BJ (cell line): ENCODE results near the gene SCUBE3. TPM values are rescaled to one million over a fixed set of nuclear protein-coding genes. Genes with fewer than 3 reads are reported as not detected.

Experiments used
- CTCF ChIA-PET: fragments of 350-600 bp; formaldehyde crosslinking; extraction: SDS; loops from one replicate; lab custom pipeline; 2021; ENCODE audit warnings: antibody characterized with exemption, inconsistent platforms; lab: Yijun Ruan, JAX
- POLR2A ChIA-PET: fragments of 300-600 bp; sonication (Branson Sonifier 250); formaldehyde crosslinking; extraction: SDS; loops from one replicate; lab custom pipeline; 2021; ENCODE audit warnings: antibody characterized with exemption; lab: Charles Lee
- DNase-seq: peaks from one replicate; pipeline ENCODE4 v3.0.0-alpha.2; 2011; ENCODE audit warnings: low read depth
- H3K27me3 ChIP-seq: 2 replicates; pipeline ENCODE4 v1.6.0; 2011; ENCODE audit warnings: low read length; ENCODE audit not compliant: control insufficient read depth, insufficient read depth
- H3K36me3 ChIP-seq: 2 replicates; pipeline ENCODE4 v1.5.1; 2011; ENCODE audit warnings: low read length; ENCODE audit not compliant: control insufficient read depth, insufficient read depth
- H3K4me3 ChIP-seq: 2 replicates; pipeline ENCODE4 v1.5.1; 2011; ENCODE audit warnings: low read depth, mild to moderate bottlenecking, control low read depth, low read length
- CTCF ChIP-seq: IDR thresholded peaks from 2 replicates; pipeline ENCODE4 v1.5.1; 2011; ENCODE audit warnings: low read depth, mild to moderate bottlenecking, control low read depth, inconsistent platforms, low read length, moderate library complexity; ENCODE audit not compliant: insufficient read depth
- polyA plus RNA-seq: library from polyadenylated mRNA; depleted of rRNA; stranded (reverse); fragments of >200 nt; gene quantifications from 2 replicates; pipeline ENCODE4 v1.2.3, GENCODE V29; 2011

Gene SCUBE3
- polyA plus RNA-seq, 1 experiment = 13.1 TPM

DNA sequence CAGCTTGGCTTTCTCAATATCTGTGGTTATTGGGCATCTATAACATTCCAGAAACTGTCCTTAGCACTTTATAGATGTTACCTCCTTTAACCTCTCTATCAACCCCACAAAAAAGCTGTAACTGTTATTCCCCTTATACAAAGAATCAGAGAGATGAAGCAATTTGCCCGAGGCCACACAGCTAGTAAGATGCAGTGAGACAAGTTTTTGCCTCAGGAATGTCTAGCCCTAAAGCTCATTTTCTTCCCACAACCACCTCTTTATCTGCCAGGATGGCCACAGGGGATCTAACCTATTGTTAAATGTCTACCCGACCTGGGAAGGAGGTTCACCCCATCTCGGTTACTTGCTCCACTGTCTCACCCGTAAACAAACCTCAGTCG lies 40.7 kb upstream of the SCUBE3 start:
- H3K4me3 ChIP-seq = no peak overlapping the region
- no peak for TF ChIP-seq CTCF
- POLR2A ChIA-PET = no interaction called here
- no peaks in the 10 kb centered on the region for H3K27me3 ChIP-seq
- CTCF ChIA-PET = interaction anchor here (1.1 to 1.8 kb wide), 3 partner anchors 11 to 32 kb away, joined by 3 to 6 read pairs (median 4); no protein-coding TSS in a partner anchor
- DNase-seq = no peak
- H3K36me3 ChIP-seq = no peaks in the 10 kb centered on the region

DNA sequence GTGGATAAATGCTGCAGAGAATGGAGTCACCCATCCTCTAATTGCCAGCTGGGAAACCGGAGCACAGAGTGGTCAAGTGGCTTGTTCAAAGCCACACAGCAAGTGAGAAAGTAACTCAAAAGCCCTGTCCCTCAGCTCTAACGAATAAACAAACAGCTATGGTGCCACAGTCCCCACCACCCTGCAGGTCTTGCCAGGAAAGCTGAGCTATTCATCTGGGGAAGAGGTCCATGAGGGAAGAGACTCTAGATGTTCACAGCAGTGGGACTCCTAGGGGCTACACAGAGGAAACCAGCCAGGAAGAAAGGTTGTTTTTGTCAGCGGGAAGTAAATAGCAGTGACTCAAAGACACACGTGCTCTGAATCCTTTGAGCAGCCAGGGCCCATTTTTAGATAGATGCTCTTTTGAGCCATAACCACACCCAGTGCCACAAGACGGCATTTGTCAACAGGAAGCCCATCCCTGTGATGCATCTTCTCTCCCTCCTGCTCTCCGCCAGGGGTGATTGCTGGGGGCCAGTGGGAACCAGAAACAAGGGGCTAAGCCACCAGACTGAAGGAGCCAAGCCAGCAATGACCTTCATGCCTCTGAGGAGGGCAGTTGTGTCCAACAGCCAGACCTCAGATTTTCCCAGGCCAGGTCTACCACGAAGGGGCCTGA lies 40.2 kb upstream of the SCUBE3 start:
- H3K36me3 ChIP-seq = no peaks in the 10 kb centered on the region
- CTCF ChIA-PET = interaction anchor here (1.1 to 1.8 kb wide), 3 partner anchors 12 to 32 kb away, joined by 3 to 6 read pairs (median 4); no protein-coding TSS in a partner anchor
- H3K27me3 ChIP-seq = no peaks in the 10 kb centered on the region
- TF ChIP-seq CTCF = no peak
- POLR2A ChIA-PET = no interaction called here
- DNase-seq = no peak
- no peak overlapping the region for H3K4me3 ChIP-seq

DNA sequence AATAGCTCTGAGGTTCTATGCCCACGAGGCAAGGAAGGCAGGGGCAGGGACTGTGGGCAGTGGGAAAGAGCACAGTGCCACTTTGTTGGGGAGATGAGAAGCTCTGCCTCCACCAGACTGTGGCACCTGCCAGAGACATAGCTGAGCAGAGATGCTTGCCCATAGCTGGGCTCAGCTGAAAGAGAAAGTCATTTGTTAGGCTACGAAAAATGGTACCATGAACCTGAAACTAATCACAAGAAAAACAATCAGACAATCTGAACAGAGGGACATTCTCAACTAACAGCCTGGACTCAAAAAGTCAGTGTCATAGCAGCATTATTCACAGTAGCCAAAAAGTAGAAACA lies 39.7 kb upstream of the SCUBE3 start:
- H3K27me3 ChIP-seq = no peaks in the 10 kb centered on the region
- ChIA-PET CTCF (interaction anchor here (1.1 to 1.6 kb wide), 2 partner anchors 27 to 31 kb away, joined by 3 to 6 read pairs; no protein-coding TSS in a partner anchor), POLR2A (no interaction called here)
- TF ChIP-seq CTCF = no peak
- no peak overlapping the region for H3K4me3 ChIP-seq
- H3K36me3 ChIP-seq = no peaks in the 10 kb centered on the region
- no peak for DNase-seq

GRCh38 chr6:35174501-35174900 lies 39.3 kb upstream of the SCUBE3 start:
- TF ChIP-seq CTCF = no peak
- ChIA-PET CTCF (no interaction called here), POLR2A (no interaction called here)
- Histone ChIP-seq H3K27me3 (no peaks in the 10 kb centered on the region), H3K4me3 (no peak overlapping the region), H3K36me3 (no peaks in the 10 kb centered on the region)
- no peak for DNase-seq

DNA sequence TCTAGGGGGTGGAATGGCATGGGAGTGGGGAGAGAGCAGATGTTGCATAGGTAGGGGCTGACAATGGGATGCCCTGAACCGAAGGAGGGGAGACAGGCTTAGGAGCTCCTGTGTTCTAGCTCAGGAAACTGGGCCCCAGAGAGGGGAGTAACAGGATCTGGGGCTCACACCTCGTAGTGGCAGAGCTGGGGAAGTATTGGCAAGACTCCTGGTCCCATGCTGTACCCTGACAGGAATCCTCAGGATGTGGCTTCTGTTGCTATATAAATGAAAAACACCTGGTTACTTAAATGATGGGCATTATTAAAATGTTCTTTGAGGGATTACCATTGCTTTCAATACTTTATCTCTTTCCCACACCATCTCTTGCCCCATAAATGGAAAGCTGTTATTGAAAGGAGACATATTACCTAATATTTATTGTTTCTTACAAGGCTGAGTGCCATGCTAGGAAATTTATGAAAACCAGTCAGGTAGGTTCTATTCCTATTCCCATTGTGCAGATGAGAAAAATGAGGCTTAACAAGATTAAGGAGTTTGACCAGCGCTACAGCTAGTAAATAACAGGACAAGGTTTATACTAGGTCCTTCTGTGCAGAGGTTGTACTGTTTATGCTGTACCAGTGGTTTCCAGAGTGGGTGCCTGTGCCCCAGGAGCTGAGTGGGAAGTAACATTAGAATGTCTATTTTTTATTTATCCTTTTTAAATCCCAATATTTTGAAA lies 37.3 kb upstream of the SCUBE3 start:
- no peak for TF ChIP-seq CTCF
- no peaks in the 10 kb centered on the region for H3K36me3 ChIP-seq
- ChIA-PET POLR2A (no interaction called here), CTCF (interaction anchor here (0.6 to 1.3 kb wide), 4 partner anchors 9 to 64 kb away, joined by 3 read pairs; no protein-coding TSS in a partner anchor)
- no peaks in the 10 kb centered on the region for H3K27me3 ChIP-seq
- no peak overlapping the region for H3K4me3 ChIP-seq
- DNase-seq = no peak
